Glutamatergic neuron (in vitro differentiated cells): ENCODE results near the gene SPACA7. TPM values are rescaled to one million over a fixed set of nuclear protein-coding genes. Genes with fewer than 3 reads are reported as not detected.
A peak's percentile ranks its signal among the peaks of the same experiment; 100 is the strongest.

Experiments
- DNase-seq: peaks from one replicate; pipeline ENCODE4 v3.0.0; 2022
- H3K27ac Mint-ChIP-seq: one replicate; pipeline ENCODE4 v1.8.0; 2020; ENCODE audit warnings: mild to moderate bottlenecking, mixed read lengths, inconsistent platforms; ENCODE audit not compliant: unreplicated experiment
- H3K27me3 Mint-ChIP-seq: one replicate; pipeline ENCODE4 v1.8.0; 2020; ENCODE audit warnings: mild to moderate bottlenecking, moderate library complexity, mixed read lengths, inconsistent platforms; ENCODE audit not compliant: unreplicated experiment
- H3K36me3 Mint-ChIP-seq: one replicate; pipeline ENCODE4 v1.8.0; 2020; ENCODE audit warnings: mild to moderate bottlenecking, mixed read lengths, inconsistent platforms; ENCODE audit not compliant: unreplicated experiment
- H3K4me1 Mint-ChIP-seq: one replicate; pipeline ENCODE4 v1.8.0; 2020; ENCODE audit warnings: mild to moderate bottlenecking, low read depth, mixed read lengths, inconsistent platforms; ENCODE audit not compliant: unreplicated experiment
- H3K4me3 Mint-ChIP-seq: one replicate; pipeline ENCODE4 v1.8.0; 2020; ENCODE audit warnings: mild to moderate bottlenecking, mixed read lengths, inconsistent platforms; ENCODE audit not compliant: unreplicated experiment
- H3K9me3 Mint-ChIP-seq: one replicate; pipeline ENCODE4 v1.8.0; 2020; ENCODE audit warnings: mild to moderate bottlenecking, moderate library complexity, mixed read lengths, inconsistent platforms; ENCODE audit not compliant: unreplicated experiment
- CTCF ChIP-seq: fragments of 200-600 bp; sonication (generic); IDR thresholded peaks from one replicate; pipeline ENCODE4 v1.5.0; 2021; ENCODE audit not compliant: partially characterized antibody, unreplicated experiment
- total RNA-seq: library from RNA; stranded (reverse); fragmentation: NEBNext Ultra II Directional; extraction: Animal tissue kit (Norgen Biotek cat#: 25700); gene quantifications from one replicate; pipeline ENCODE4 v1.2.1, GENCODE V29; 2021; ENCODE audit not compliant: unreplicated experiment

The SPACA7 gene
- total RNA-seq, 1 donor from 2014 or later: not detected

DNA sequence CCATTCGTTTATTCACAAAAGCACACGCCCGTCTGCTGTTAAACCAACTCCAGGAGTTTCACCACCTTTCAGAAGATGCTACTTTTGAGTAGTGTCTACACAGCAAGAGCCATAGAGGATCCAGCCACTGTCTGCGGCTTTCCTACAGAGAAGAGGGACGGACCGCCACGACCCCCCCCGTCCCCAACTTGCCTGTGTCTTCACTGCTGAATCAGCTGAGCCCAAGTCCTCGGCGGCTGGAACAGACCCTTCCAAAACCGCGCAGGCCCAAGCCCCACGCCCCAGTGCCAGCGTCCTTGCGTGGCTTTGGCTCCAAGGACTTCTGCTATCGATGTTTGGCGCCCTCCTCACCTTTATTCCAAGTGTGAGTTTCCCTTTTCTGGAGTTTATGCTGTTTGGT lies 65.1 kb downstream of the SPACA7 start:
- TF ChIP-seq CTCF: no peak
- DNase-seq: no peak
- Mint-ChIP-seq H3K27me3 (peaks cover 4% of the 10 kb centered on the region), H3K4me3 (no peak overlapping the region), H3K27ac (no peak overlapping the region), H3K9me3 (peaks cover 12% of the 10 kb centered on the region), H3K36me3 (peaks cover 23% of the 10 kb centered on the region), H3K4me1 (peaks cover 12% of the 10 kb centered on the region)

DNA sequence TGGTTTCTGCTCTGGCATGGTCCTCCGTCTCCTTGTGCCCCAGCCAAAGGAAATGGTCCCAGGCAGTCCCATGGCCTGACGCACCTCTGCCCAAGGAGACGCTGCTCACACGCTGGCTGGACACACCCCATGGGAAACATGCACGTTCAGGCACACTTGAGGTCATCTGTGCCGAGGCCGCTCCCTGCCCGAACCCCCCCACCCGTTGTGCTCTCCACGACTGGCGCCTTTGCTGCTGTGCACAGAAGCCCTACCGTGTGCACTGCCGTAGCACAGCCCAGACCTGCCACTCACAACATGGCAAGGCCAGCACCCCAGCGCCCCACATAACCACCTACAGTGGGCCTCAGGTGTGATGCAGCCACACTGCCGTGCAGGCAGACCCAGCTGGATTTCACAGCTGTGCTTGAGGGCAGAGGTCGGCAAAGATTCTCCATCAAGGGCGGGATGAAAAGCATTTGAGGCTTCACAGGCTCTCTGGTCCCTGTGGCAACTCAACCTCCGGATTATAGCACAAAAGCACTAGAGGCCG lies 65.7 kb downstream of the SPACA7 start:
- H3K27ac Mint-ChIP-seq: no peak overlapping the region
- peaks cover 12% of the 10 kb centered on the region for H3K4me1 Mint-ChIP-seq
- no peak for DNase-seq
- TF ChIP-seq CTCF: no peak
- peaks cover 17% of the 10 kb centered on the region for H3K36me3 Mint-ChIP-seq
- peaks cover 8% of the 10 kb centered on the region for H3K9me3 Mint-ChIP-seq
- H3K4me3 Mint-ChIP-seq: no peak overlapping the region
- peaks cover 4% of the 10 kb centered on the region for H3K27me3 Mint-ChIP-seq

GRCh38 chr13:112442483-112443090 lies 66.4 kb downstream of the SPACA7 start:
- DNase-seq: no peak

GRCh38 chr13:112443191-112443994 lies 67.2 kb downstream of the SPACA7 start:
- Mint-ChIP-seq H3K4me3 (no peak overlapping the region), H3K27me3 (peaks cover 8% of the 10 kb centered on the region), H3K4me1 (peaks cover 12% of the 10 kb centered on the region), H3K36me3 (peaks cover 11% of the 10 kb centered on the region), H3K27ac (no peak overlapping the region), H3K9me3 (peaks cover 7% of the 10 kb centered on the region)
- peak; percentile 66 for DNase-seq
- no peak for TF ChIP-seq CTCF

More at GRCh38 chr13:112442483-112443090, 66.4 kb downstream of the SPACA7 start:
- Mint-ChIP-seq H3K27ac (no peak overlapping the region), H3K4me3 (no peak overlapping the region), H3K9me3 (peaks cover 8% of the 10 kb centered on the region), H3K36me3 (peaks cover 17% of the 10 kb centered on the region), H3K4me1 (peaks cover 12% of the 10 kb centered on the region), H3K27me3 (peaks cover 8% of the 10 kb centered on the region)
- no peak for TF ChIP-seq CTCF

- no peak overlapping the region for H3K4me3 Mint-ChIP-seq
- peak; percentile 88 for DNase-seq
- H3K36me3 Mint-ChIP-seq: peaks cover 9% of the 10 kb centered on the region
- peak; percentile 86 for TF ChIP-seq CTCF
- H3K27ac Mint-ChIP-seq: no peak overlapping the region
- H3K4me1 Mint-ChIP-seq: peaks cover 12% of the 10 kb centered on the region
- peaks cover 6% of the 10 kb centered on the region for H3K9me3 Mint-ChIP-seq
- H3K27me3 Mint-ChIP-seq: peaks cover 9% of the 10 kb centered on the region
Observed at GRCh38 chr13:112443995-112444311, 67.8 kb downstream of the SPACA7 start.
